A549 (cell line): ENCODE results near the gene RBM25. TPM values are rescaled to one million over a fixed set of nuclear protein-coding genes. Genes with fewer than 3 reads are reported as not detected.
"Not testable (repeated sequence)": the region's sequence is repeated elsewhere in the genome, so short reads cannot be mapped to it uniquely, and the experiment has no call there.

ENCODE experiments used
- ATAC-seq, 2 experiments: fragments of 200-7000 bp in 1 of 2; fragments of >200 bp in 1 of 2; cut with Nextera tagmentation in 1 of 2; cut with Tn5 transposase in 1 of 2; 3 replicates each; pipeline versions ENCODE4 v1.8.0 to v1.9.1; 2018 to 2020; ENCODE audit warnings: mild to moderate bottlenecking in 1 of 2, moderate library complexity in 1 of 2
- CTCF ChIA-PET: fragments of 300-600 bp; sonication (Branson Sonifier 250); formaldehyde crosslinking; extraction: SDS; loops from one replicate; lab custom pipeline; 2021; ENCODE audit warnings: antibody characterized with exemption, inconsistent platforms; lab: Yijun Ruan, JAX
- POLR2A ChIA-PET: fragments of 350-600 bp; formaldehyde crosslinking; extraction: SDS; loops from one replicate; lab custom pipeline; 2021; ENCODE audit warnings: antibody characterized with exemption, inconsistent platforms; lab: Yijun Ruan, JAX
- DNase-seq, 2 experiments: peaks; one replicate each; pipeline versions ENCODE4 v3.0.0 to v3.0.0-alpha.2; 2011 to 2016; ENCODE audit warnings: low read depth in 1 of 2, low spot score in 1 of 2
- FAIRE-seq: peaks from 2 replicates; lab custom pipeline; 2011; peaks lifted over from hg19 to GRCh38; lab: Jason Lieb, UNC
- H3K27ac ChIP-seq, 2 experiments: fragments of >200 bp; sonication (Bioruptor Twin); formaldehyde crosslinking; 3 replicates each; pipeline ENCODE4 v1.5.1; 2016 to 2017
- H3K4me1 ChIP-seq: fragments of >200 bp; sonication (Bioruptor Twin); formaldehyde crosslinking; 3 replicates; pipeline ENCODE4 v1.6.1; 2016
- H3K4me2 ChIP-seq: fragments of >200 bp; sonication (Bioruptor Twin); formaldehyde crosslinking; 3 replicates; pipeline ENCODE4 v1.6.1; 2016
- H3K4me3 ChIP-seq: fragments of >200 bp; sonication (Bioruptor Twin); formaldehyde crosslinking; 3 replicates; pipeline ENCODE4 v1.5.1; 2016
- H3K9me3 ChIP-seq: fragments of >200 bp; sonication (Bioruptor Twin); formaldehyde crosslinking; 3 replicates; pipeline ENCODE4 v1.6.1; 2016
- EP300 ChIP-seq, 2 experiments: fragments of >200 bp; sonication (Bioruptor Twin); formaldehyde crosslinking; IDR thresholded peaks; 2 replicates in 1 of 2; 3 replicates in 1 of 2; pipeline ENCODE4 v1.6.1; 2016 to 2017
- FOSL2 ChIP-seq, 2 experiments: fragments of 450-650 bp in 1 of 2; fragments of >200 bp in 1 of 2; sonication (Bioruptor Twin) in 1 of 2; formaldehyde crosslinking; IDR thresholded peaks; 2 replicates each; pipeline versions ENCODE4 v1.5.0 to v1.6.1; 2016 to 2020; ENCODE audit warnings: mild to moderate bottlenecking in 1 of 2, moderate library complexity in 1 of 2
- JUNB ChIP-seq: fragments of >200 bp; sonication (Bioruptor Twin); formaldehyde crosslinking; IDR thresholded peaks from 2 replicates; pipeline ENCODE4 v1.6.1; 2016
- POLR2A ChIP-seq: IDR thresholded peaks from 2 replicates; pipeline ENCODE4 v1.6.1; 2012; ENCODE audit warnings: mild to moderate bottlenecking, low read length
- POLR2AphosphoS2 ChIP-seq: conservative IDR thresholded peaks from 2 replicates; pipeline ENCODE4 v1.6.1; 2012; ENCODE audit warnings: low read length, improper control_type of control experiment, inconsistent platforms
- RNF2 ChIP-seq: fragments of 200-600 bp; sonication (generic); IDR thresholded peaks from 2 replicates; pipeline ENCODE4 v1.6.1; 2016; ENCODE audit warnings: low read depth, mild to moderate bottlenecking, antibody characterized with exemption, moderate library complexity, borderline replicate concordance
- WGBS: methylation state at CpG from one replicate; pipeline ENCODE4 v1.1.6; 2017; ENCODE audit errors: missing lambda C conversion rate; 5-methylcytosine and 5-hydroxymethylcytosine counted together
- polyA plus RNA-seq, 4 experiments: library from polyadenylated mRNA; depleted of rRNA in 3 of 4; stranded (reverse); fragments of >200 nt; fragmentation: RNase III in 1 of 4; extraction: RNeasy Plus Mini Kit Qiagen cat#74134 plus additional on column Dnase treatment in 1 of 4; gene quantifications; 2 replicates in 3 of 4; 3 replicates in 1 of 4; pipeline ENCODE4 v1.2.3, GENCODE V29; 2011 to 2017
- TF ChIP-seq, protein P1 (sequence below): fragments of >200 bp; sonication (Bioruptor Twin); formaldehyde crosslinking; IDR thresholded peaks from 3 replicates; pipeline ENCODE4 v1.5.1; 2016
- TF ChIP-seq, protein P2 (sequence below): IDR thresholded peaks from 2 replicates; pipeline ENCODE4 v1.6.1; 2012
- TF ChIP-seq, protein P3 (sequence below): fragments of >200 bp; sonication (Bioruptor Twin); formaldehyde crosslinking; IDR thresholded peaks from 2 replicates; pipeline ENCODE4 v1.6.1; 2016
- TF ChIP-seq, protein P4 (sequence below): fragments of 150-350 bp; IDR thresholded peaks from 2 replicates; pipeline ENCODE4 v1.6.1; 2014; ENCODE audit warnings: low read depth, mild to moderate bottlenecking, low read length

The RBM25 gene
- polyA plus RNA-seq, 2 of the 4 experiments (the other 2 are of a cell fraction) = 65.1 to 87.0 TPM

DNA sequence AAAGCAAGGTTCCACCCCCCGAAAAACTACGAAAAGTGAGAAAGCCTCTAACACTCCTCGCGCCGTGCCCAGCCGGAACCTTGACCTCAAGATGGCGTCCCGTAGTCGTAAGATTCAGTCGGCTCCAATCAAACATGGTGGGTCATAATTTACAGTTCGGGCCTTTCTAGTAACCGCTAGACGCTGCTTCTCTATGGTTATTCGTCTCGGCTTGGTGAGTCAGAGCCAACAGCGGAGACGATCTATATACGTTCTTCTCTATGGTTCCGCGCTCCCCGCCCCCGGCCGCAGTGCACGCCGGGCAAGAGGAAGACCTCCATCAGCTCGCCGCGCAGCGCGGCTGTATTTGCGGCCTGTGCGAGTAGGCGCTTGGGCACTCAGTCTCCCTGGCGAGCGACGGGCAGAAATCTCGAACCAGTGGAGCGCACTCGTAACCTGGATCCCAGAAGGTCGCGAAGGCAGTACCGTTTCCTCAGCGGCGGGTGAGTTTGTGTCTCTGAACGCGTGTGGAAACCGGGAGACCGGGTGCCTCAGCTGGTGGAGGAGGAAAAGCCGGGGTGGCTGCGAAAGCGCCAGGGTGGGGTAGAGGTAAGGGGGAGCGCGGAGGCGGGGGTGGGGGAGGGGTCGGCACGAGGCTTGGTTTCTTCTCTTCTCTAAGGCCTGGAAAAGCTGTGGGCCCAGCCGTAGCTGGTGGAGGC lies at the start of gene RBM25 (continued):
- TF ChIP-seq, protein P1, sequence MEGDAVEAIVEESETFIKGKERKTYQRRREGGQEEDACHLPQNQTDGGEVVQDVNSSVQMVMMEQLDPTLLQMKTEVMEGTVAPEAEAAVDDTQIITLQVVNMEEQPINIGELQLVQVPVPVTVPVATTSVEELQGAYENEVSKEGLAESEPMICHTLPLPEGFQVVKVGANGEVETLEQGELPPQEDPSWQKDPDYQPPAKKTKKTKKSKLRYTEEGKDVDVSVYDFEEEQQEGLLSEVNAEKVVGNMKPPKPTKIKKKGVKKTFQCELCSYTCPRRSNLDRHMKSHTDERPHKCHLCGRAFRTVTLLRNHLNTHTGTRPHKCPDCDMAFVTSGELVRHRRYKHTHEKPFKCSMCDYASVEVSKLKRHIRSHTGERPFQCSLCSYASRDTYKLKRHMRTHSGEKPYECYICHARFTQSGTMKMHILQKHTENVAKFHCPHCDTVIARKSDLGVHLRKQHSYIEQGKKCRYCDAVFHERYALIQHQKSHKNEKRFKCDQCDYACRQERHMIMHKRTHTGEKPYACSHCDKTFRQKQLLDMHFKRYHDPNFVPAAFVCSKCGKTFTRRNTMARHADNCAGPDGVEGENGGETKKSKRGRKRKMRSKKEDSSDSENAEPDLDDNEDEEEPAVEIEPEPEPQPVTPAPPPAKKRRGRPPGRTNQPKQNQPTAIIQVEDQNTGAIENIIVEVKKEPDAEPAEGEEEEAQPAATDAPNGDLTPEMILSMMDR = no peak
- peak; percentile 97 for TF ChIP-seq POLR2A
- TF ChIP-seq, protein P2, sequence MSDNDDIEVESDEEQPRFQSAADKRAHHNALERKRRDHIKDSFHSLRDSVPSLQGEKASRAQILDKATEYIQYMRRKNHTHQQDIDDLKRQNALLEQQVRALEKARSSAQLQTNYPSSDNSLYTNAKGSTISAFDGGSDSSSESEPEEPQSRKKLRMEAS = peak; percentile 89

DNA sequence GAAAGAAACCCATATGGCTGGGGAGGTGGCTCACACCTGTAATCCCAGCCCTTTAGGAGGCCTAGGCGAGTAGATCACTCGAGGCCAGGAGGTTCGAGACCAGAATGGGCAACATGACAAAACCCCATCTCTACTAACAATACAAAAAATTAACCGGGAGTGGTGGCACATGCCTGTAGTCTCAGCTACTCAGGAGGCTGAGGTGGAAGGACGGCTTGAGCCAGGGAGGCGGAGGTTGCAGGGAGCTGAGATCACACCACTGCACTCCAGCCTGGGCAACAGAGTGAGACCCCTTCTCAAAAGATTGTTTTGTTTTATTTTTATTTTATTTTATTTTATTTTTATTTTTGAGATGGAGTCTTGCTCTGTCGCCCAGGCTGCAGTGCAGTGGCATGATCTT lies 47.1 kb upstream of the RBM25 start:
- DNase-seq, POLR2A ChIA-PET, H3K27ac ChIP-seq, H3K4me3 ChIP-seq, H3K9me3 ChIP-seq, ATAC-seq, FAIRE-seq, H3K4me2 ChIP-seq: not testable (repeated sequence)
- peaks cover 18% of the 10 kb centered on the region for H3K4me1 ChIP-seq
- CTCF ChIA-PET = interaction anchor here (1.3 kb wide), 1 partner anchor 16 kb away, joined by 3 read pairs; the partner anchor contains the start of gene ZFYVE1
- WGBS = 91% methylated on average over 7 of the region's 7 CpGs

DNA sequence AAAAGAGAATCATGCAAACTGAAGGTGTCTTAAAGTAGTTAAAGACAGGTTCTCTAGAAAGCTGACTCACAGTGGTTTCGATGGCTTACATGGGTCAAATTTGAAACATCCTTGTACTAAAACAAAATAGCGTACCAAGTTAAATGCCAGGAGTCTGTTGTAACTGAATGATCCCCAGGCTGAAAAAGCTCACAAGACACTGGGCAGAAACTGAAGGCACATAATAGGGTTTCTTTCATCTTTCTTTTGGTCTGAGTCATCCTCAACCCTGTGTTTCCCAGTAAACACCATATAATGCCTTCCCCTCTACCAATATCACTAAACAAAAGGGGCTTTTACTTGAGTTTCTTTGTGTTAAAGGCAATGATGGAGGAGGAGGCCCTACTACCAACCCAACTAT lies 44.2 kb upstream of the RBM25 start:
- 77% methylated on average over 2 of the region's 2 CpGs for WGBS
- Histone ChIP-seq H3K4me1 (peaks cover 25% of the 10 kb centered on the region), H3K27ac (no peak overlapping the region)
- POLR2A ChIA-PET = no interaction called here
- TF ChIP-seq RNF2 (no peak), EP300 (IDR thresholded peaks at IDR 0.05) (no peak), POLR2AphosphoS2 (no peak)
- TF ChIP-seq, protein P3, sequence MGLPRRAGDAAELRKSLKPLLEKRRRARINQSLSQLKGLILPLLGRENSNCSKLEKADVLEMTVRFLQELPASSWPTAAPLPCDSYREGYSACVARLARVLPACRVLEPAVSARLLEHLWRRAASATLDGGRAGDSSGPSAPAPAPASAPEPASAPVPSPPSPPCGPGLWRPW = no peak
- TF ChIP-seq, protein P4, sequence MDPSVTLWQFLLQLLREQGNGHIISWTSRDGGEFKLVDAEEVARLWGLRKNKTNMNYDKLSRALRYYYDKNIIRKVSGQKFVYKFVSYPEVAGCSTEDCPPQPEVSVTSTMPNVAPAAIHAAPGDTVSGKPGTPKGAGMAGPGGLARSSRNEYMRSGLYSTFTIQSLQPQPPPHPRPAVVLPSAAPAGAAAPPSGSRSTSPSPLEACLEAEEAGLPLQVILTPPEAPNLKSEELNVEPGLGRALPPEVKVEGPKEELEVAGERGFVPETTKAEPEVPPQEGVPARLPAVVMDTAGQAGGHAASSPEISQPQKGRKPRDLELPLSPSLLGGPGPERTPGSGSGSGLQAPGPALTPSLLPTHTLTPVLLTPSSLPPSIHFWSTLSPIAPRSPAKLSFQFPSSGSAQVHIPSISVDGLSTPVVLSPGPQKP = no peak
- TF ChIP-seq, all 56 proteins: peak for 0
- CTCF ChIA-PET = no interaction called here
- H3K9me3 ChIP-seq = no peaks in the 10 kb centered on the region
- no peak for ATAC-seq
- no peak overlapping the region for H3K4me3 ChIP-seq
- no peak overlapping the region for H3K4me2 ChIP-seq
- no peak for FAIRE-seq
- DNase-seq = no peak

DNA sequence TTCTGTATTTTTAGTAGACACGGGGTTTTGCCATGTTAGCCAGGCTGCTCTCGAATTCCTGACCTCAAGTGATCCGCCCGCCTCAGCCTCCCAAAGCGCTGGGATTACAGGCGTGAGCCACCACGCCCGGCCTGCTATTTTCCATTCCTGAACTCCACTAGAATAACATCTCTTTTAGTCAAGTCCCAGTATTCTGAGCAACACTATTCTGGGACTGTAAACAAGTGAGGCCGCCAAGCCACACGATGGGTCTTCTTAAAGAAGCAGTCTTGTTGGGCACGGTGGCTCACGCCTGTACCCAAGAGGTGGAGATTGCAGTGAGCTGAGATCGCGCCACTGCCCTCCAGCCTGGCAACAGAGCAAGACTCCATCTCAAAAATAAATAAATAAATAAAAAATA lies 42.8 kb upstream of the RBM25 start:
- 80% methylated on average over 14 of the region's 14 CpGs for WGBS
- peak in 1 of 2 experiments; percentile 29; a peak in 2 of 6 replicates for ATAC-seq
- Histone ChIP-seq H3K27ac (peak overlapping the region in 1 of 2 experiments; percentile 66; a peak in 3 of 6 replicates), H3K4me1 (peaks cover 25% of the 10 kb centered on the region), H3K4me2 (peak overlapping the region; percentile 42)
- POLR2A ChIA-PET, DNase-seq, H3K9me3 ChIP-seq, FAIRE-seq, H3K4me3 ChIP-seq, CTCF ChIA-PET: not testable (repeated sequence)

DNA sequence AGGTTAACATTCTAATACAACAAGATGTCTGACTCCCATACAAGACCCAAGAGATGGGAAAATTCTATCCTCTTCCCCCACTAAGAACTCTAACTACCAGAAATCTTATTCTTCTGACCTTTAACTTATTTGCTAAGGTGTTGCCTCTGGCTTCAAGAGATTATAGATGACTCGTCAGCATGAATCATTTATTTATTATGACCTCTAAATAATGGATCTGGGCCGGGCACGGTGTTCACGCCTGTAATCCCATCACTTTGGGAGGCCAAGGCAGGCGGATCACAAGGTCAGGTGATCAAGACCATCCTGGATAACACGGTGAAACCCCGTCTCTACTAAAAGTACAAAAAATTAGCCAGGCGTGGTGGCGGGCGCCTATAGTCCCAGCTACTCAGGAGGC lies 42.3 kb upstream of the RBM25 start:
- WGBS = 37% methylated on average over 10 of the region's 10 CpGs
- POLR2A ChIA-PET, FAIRE-seq, H3K4me3 ChIP-seq, H3K9me3 ChIP-seq, CTCF ChIA-PET: not testable (repeated sequence)
- Histone ChIP-seq H3K27ac (peak overlapping the region in 1 of 2 experiments; percentile 66; a peak in 3 of 6 replicates), H3K4me2 (peak overlapping the region; percentile 42), H3K4me1 (peaks cover 25% of the 10 kb centered on the region)
- DNase-seq = peak in 1 of 2 experiments; percentile 27
- peak in 1 of 2 experiments; percentile 63; a peak in 3 of 6 replicates for ATAC-seq
- TF ChIP-seq JUNB = peak; percentile 26; the same call in 1 of the 2 replicates
- peak; percentile 23; the same call in 1 of the 2 replicates for TF ChIP-seq FOSL2 (IDR thresholded peaks at IDR 0.05)
- TF ChIP-seq FOSL2 (CRISPR knock-in tag; IDR thresholded peaks at IDR 0.05) = peak; percentile 46
